A549 (cell line): Measurements from ENCODE around the gene FAM50B.

Experiments used
- CTCF ChIP-seq: fragments of >200 bp; sonication (Bioruptor Twin); formaldehyde crosslinking; IDR thresholded peaks from 3 replicates; pipeline ENCODE4 v1.5.1; 2016
- NR3C1 ChIP-seq: fragments of >200 bp; sonication (Bioruptor Twin); formaldehyde crosslinking; IDR thresholded peaks from 3 replicates; pipeline ENCODE4 v1.6.1; 2017

- TF ChIP-seq CTCF: no peak
- TF ChIP-seq NR3C1: no peak
Observed at GRCh38 chr6:3895805-3896204, 46.6 kb downstream of the FAM50B start.
